NCI-H187 treated with DMSO at 0.1 percent for 48 hours (cell line): ENCODE measurements around the gene NXNL1.
"Not testable (repeated sequence)": the region's sequence is repeated elsewhere in the genome, so short reads cannot be mapped to it uniquely, and the experiment has no call there.

Experiments used
- DNase-seq: peaks from one replicate; lab custom pipeline; 2025; lab: John Stamatoyannopoulos, UW

NXNL1 gene, protein sequence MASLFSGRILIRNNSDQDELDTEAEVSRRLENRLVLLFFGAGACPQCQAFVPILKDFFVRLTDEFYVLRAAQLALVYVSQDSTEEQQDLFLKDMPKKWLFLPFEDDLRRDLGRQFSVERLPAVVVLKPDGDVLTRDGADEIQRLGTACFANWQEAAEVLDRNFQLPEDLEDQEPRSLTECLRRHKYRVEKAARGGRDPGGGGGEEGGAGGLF

DNA sequence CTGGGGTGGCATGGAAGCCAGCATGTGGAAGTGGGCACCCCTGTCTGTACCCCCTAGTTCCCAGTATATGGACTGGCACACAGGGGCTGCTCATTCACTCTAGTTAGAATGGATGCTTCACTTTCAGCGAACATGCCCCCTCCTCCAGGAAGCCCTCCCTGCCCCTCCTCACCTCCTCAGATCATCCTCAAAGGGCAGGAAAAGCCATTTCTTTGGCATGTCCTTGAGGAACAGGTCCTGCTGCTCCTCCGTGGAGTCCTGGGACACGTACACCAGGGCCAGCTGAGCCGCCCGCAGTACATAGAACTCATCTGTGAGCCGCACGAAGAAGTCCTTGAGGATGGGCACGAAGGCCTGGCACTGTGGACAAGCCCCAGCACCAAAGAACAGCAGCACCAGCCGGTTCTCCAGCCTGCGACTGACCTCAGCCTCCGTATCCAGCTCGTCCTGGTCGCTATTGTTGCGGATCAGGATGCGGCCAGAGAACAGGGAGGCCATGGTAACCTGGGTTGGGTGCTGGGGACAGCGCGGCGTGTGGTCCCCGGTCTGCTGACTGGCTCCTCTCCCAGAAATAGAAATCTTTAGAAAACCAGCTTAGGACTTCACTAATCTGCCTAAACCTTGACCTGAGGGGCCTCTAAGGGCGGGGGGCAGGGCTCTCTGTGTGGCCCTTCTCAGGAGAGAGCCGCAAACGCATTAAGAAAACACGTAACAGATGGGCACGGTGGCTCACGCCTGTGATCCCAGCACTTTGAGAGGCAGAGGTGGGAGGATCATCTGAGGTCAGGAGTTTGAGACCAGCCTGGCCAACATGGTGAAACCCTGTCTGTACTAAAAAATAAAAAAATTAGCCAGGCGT lies at the start of gene NXNL1:
Gene NXNL1, minus strand, starts transcription at position 555 of the 859 bp plus-strand sequence. Its CDS starts 57 bp downstream, at position 498.
- DNase-seq, result no peak

DNA sequence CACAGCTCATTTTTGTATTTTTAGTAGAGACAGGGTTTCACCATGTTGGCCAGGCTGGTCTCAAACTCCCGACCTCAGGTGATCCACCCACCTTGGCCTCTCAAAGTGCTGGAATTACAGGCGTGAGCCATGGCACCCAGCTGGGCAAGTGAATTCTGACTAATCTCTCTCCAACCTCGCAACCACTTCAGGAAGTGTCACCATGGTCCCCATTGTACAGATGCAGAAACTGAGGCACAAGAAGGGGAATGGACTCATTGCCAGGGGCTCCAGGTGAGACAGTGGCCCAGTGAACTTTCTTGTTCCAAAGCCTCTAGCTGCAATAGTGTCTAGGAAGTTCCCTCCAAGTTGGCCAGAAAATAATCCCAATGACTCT lies 47.8 kb upstream of the NXNL1 start:
- DNase-seq, result not testable (repeated sequence)

- DNase-seq, result no peak
Measured at GRCh38 chr19:17506745-17507144, 46.0 kb upstream of the NXNL1 start.

DNA sequence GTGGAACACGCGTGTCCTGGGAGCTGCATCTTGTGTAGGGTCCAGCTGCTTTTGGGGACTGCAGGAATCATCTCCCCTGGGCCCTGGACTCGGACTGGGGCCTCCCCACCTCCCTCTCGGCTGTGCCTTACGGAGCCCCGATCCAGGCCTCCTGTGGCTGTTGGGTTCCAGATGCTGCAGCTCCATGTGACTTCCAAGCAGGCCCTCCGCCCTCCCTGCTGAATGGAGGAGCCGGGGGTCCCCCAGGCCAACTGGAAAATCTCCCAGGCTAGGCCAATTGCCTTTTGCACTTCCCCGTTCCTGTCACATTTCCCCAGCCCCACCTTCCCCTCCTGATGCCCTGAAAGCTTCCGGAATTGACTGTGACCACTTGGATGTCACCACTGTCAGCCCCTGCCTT lies 44.5 kb upstream of the NXNL1 start:
- DNase-seq, result no peak

DNA sequence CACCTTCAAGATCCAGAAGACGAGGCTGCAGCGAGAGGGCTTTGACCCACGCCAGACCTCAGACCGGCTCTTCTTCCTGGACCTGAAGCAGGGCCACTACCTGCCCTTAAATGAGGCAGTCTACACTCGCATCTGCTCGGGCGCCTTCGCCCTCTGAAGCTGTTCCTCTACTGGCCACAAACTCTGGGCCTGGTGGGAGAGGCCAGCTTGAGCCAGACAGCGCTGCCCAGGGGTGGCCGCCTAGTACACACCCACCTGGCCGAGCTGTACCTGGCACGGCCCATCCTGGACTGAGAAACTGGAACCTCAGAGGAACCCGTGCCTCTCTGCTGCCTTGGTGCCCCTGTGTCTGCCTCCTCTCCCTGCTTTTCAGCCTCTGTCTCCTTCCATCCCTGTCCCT lies 43.7 kb upstream of the NXNL1 start:
- DNase-seq, result no peak

DNA sequence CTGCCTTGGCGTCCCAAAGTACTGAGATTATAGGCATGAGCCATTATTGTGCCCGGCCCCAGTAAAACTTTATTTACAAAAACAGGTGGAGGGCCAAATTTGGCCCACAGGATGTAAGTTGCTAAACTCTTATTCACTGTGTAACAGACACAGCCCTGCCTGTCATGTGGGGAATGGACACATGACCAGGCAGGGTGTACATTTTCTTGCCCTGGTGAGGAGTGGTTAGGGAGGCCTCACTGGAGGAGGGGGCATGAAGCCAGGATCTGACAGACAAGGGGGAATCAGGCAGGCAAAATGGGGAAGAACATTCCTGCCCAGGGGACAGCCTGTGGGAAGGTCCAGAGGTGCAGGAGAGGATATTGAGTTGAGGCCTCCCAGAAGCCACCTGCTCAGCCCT lies 43.3 kb upstream of the NXNL1 start:
- DNase-seq, result no peak

DNA sequence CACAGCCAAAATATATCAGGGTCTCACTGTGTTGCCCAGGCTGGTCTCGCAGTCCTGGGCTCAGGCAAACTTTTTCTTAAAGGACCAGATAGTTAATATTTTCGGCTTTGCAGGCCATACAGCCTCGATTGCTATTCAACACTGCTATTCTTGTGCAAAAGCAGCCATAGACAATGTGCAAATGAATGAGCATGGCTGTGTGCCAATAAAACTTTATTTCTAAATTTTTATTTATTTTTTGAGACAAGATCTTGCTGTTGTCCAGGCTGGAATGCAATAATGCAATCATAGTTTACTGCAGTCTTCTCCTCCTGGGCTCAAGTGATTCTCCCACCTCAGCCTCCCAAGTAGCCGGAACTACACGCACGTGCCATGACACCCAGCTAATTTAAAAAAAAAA lies 42.5 kb upstream of the NXNL1 start:
- no peak for DNase-seq

DNA sequence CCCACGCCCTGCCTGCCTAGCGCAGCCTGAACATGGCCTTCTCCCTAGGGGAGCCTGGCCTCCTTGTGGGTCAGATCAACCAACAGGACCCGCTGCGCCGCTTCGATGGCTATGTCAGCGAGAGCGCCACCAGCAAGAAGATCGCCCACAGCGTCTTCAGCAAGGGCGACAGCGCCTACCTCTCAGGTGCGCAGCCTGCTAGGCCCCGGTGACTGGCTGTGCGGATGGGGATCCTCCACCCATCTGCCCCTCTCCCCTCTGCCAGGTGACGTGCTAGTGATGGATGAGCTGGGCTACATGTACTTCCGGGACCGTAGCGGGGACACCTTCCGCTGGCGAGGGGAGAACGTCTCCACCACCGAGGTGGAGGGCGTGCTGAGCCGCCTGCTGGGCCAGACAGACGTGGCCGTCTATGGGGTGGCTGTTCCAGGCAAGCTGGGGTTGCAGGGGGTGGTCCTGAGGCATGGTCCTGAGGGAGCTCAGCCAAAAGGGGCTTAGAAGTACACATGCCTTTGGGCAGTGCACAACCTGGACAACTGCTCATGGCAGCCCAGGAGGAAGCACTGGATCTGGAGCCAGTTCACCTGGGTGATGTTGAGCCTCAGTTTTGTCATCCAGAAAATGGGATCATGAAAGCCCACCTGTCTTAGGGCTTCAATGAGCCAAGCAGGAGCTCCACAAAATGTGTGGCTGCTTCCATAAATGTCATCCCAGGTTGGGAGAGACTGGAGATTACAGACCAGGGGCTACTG lies 39.9 kb upstream of the NXNL1 start:
- no peak for DNase-seq

DNA sequence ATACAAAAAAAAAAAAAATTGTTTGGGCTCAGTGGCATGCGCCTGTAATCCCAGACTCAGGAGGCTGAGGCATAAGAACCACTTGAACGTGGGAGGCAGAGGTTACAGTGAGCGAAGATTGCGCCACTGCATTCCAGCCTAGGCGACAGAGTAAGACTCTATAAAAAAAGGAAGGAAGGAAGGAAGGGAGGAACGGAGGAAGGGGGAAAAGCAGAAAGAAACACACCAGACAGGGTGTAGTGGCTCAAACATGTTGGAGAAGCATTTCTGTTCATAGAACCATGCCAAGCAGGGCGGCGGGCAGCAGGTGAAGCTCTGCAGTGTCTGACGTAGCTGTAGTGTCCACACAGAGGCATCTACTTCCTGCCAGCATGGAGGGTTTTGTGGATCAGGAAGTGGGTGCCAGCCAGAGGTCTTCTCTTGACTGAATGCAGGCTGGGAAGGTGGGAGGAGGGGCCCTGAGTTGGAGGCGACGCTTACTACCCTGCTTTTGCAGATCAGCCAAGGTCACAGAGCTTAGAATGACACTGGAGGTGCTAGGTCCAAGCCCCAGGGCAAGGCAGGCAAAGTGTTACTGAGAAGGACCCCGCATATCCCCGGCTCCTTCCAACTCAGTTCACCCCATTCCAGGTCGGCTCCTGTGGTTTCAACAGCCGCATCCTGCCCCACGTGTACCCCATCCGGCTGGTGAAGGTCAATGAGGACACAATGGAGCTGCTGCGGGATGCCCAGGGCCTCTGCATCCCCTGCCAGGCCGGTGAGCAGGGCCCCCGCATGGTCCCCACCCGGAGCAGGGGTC lies 39.1 kb upstream of the NXNL1 start:
- DNase-seq, result no peak

GRCh38 chr19:17499025-17499424 lies 38.3 kb upstream of the NXNL1 start:
- not testable (repeated sequence) for DNase-seq

DNA sequence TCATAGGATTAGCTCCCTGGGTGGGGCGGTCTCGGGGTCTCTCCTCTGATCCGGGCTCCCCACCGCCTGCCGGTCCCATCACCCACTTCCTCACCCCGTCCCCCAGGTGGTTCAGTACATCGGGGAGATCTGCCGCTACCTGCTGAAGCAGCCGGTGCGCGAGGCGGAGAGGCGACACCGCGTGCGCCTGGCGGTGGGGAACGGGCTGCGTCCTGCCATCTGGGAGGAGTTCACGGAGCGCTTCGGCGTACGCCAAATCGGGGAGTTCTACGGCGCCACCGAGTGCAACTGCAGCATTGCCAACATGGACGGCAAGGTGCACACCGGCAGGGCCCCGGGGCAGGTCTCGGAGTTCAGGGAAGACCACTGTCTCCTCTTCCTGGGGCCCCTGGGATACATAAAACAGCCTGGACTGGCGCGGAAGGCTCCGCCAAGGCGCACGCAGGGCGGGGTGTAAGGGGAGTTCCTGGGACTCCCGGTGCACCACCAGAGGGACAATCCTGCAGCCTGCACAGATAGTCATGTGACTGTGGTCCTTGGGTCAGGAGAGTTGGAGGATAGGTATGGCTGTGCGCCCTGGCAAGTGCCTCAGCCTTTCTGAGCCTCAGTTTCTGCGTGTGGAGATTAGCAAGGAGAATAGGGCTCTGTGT lies 36.5 kb upstream of the NXNL1 start:
- DNase-seq, result no peak

GRCh38 chr19:17496337-17496997 lies 35.7 kb upstream of the NXNL1 start:
- no peak for DNase-seq

- DNase-seq, result no peak
Measured at GRCh38 chr19:17495639-17496296, 35.0 kb upstream of the NXNL1 start.

- no peak for DNase-seq
Measured at GRCh38 chr19:17491287-17491686, 30.6 kb upstream of the NXNL1 start.

DNA sequence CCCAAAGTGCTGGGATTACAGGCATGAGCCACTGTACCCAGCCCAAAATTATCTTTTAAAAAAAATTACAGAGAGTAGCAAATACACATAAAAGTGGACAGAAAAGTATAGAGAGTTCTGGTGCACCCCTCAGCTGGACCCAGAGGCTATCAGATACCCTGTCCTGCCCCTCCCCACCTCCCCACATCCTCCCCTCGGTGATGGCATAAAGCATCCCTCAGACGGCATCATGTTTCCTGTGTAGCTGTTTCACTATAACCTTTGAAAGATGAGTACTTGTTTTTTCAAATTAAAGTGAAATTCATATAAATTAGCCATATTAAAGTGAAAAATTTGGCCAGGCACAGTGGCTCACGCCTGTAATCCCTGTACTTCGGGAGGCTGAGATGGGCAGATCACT lies 29.7 kb upstream of the NXNL1 start:
- no peak for DNase-seq

DNA sequence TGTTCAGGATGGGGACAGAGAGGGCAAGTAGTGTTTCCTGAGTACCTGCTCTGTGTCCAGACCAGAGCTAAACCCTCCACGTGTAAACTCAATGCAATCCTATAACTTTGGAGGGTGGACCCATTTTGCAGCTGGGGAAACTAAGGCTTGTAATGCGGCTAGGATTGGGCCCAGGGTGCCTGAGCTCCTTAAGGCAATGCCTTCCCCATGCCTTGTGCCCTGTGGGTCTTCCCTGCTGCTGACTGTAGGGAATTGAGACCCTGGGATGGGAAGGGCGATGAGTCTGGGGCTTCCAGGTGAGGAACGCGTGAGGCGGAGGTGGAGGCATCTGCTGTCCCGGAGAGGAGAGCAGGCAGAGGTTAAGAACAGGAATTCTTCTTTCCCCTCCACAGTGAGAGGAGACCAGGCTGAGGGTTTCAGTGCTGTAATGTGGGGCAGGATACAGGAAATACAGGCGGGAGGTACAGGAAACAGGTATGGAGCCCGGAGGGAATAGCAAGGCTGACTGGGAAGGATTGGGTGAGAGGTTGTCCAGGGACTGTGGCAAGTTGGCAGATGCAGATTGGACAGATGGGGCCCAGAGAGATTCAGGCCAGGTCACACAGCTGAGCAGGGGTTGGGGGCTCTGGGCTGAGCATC lies 28.8 kb upstream of the NXNL1 start:
- no peak for DNase-seq

DNA sequence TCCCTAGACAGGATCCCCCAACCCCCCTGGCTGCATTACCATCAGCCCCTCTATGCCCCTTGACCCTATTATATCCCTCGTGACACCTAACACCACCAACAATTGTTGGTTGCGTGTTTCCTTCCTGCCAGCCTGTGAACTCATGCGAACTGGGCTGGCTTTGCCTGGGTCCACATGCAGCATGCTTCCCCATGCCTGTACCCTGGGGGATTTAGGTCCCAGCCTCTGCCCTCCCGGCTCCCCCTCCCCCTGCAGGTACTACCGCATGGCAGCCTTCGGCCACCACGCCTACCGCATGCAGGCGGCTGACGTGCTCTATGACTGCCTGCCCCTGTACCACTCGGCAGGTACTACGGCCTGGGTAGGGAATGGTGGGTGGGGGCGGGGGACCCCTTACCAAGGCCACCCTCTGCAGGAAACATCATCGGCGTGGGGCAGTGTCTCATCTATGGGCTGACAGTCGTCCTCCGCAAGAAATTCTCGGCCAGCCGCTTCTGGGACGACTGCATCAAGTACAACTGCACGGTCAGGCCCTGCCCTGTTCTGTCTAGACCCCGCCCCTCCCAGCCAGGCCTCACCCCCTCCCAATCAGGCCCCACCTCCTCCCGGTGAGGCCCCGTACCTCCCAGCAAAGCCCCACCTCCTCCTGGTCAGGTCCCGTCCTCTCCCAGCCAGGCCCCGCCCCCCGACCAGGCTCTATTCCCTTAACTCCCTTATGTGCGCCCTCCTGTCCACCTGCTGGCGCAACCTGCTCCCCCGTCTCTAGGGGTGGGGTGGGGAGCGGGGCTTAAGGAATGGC lies 28.1 kb upstream of the NXNL1 start:
- DNase-seq, result no peak

GRCh38 chr19:17487284-17488121 lies 26.8 kb upstream of the NXNL1 start:
- DNase-seq, result no peak
